Measurements from ENCODE around the gene LEFTY2.

Gene LEFTY2

GRCh38 chr1:225918280-225918679 is 22.7 kb downstream of the LEFTY2 start:
- TF ChIP-seq, protein P1, sequence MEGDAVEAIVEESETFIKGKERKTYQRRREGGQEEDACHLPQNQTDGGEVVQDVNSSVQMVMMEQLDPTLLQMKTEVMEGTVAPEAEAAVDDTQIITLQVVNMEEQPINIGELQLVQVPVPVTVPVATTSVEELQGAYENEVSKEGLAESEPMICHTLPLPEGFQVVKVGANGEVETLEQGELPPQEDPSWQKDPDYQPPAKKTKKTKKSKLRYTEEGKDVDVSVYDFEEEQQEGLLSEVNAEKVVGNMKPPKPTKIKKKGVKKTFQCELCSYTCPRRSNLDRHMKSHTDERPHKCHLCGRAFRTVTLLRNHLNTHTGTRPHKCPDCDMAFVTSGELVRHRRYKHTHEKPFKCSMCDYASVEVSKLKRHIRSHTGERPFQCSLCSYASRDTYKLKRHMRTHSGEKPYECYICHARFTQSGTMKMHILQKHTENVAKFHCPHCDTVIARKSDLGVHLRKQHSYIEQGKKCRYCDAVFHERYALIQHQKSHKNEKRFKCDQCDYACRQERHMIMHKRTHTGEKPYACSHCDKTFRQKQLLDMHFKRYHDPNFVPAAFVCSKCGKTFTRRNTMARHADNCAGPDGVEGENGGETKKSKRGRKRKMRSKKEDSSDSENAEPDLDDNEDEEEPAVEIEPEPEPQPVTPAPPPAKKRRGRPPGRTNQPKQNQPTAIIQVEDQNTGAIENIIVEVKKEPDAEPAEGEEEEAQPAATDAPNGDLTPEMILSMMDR (IDR thresholded peaks at IDR 0.05; ENCODE audit: low read depth, low read length): no peak
- Histone ChIP-seq H3K27ac (no peak overlapping the region), H3K4me3 (ENCODE audit: low read depth, low read length) (no peak overlapping the region), H3K9me3 (ENCODE audit: severe bottlenecking) (no peaks in the 10 kb centered on the region), H3K27me3 (ENCODE audit: insufficient read depth, low read depth, severe bottlenecking) (no peaks in the 10 kb centered on the region), H3K36me3 (peaks cover 3% of the 10 kb centered on the region; the same call in 1 of the 2 replicates)
- DNase-seq: no peak

DNA sequence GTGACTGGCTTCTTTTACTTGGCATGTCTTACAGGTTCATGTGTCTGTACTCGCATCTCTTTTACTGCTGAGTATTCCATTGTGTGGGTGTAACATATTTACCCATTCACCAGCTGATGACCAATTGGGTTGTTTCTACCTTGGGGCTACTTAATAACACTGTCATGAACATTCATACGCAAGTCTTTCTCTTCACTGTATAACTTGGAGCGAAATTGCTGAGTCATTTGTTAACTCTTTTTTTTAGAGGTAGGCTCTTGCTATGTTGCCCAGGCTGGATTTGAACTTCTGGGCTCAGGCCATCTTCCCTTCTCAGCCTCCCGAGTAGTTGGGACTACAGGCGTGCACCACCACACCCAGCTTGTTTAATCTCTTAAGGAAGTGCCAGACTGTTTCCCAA is 23.5 kb downstream of the LEFTY2 start:
- Histone ChIP-seq H3K27me3 (ENCODE audit: insufficient read depth, low read depth, severe bottlenecking) (no peaks in the 10 kb centered on the region), H3K27ac (no peak overlapping the region), H3K36me3 (peaks cover 3% of the 10 kb centered on the region; the same call in 1 of the 2 replicates), H3K4me3 (ENCODE audit: low read depth, low read length) (no peak overlapping the region), H3K9me3 (ENCODE audit: severe bottlenecking) (no peaks in the 10 kb centered on the region)
- TF ChIP-seq, protein P1 (IDR thresholded peaks at IDR 0.05; ENCODE audit: low read depth, low read length): no peak
- no peak for DNase-seq

DNA sequence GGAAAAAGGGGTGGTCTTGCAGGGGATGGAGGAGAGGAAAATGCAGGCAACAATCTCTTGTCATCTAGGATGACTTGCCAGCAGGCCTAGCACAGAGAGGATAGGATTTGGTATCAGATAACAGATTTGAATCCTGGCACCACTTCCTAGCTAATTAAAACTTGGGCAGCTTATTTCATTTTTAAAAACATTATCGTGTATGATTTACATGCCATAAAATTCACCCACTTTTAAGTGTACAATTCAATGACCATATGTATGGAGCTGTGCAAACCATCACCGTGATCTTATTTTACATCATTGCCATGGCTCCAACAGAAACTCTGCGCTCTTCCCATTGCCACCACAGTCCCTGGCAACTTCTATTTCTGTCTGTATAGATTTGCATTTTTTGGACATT is 23.9 kb downstream of the LEFTY2 start:
- no peaks in the 10 kb centered on the region for H3K9me3 ChIP-seq (ENCODE audit: severe bottlenecking)
- H3K27me3 ChIP-seq (ENCODE audit: insufficient read depth, low read depth, severe bottlenecking): no peaks in the 10 kb centered on the region
- no peak for DNase-seq
- H3K27ac ChIP-seq: no peak overlapping the region
- H3K36me3 ChIP-seq: peaks cover 3% of the 10 kb centered on the region; the same call in 1 of the 2 replicates
- H3K4me3 ChIP-seq (ENCODE audit: low read depth, low read length): no peak overlapping the region
- TF ChIP-seq, protein P1 (IDR thresholded peaks at IDR 0.05; ENCODE audit: low read depth, low read length): no peak

GRCh38 chr1:225915538-225915991 is 25.5 kb downstream of the LEFTY2 start:
- no peak overlapping the region for H3K27ac ChIP-seq

GRCh38 chr1:225914947-225915346 is 26.1 kb downstream of the LEFTY2 start:
- no peaks in the 10 kb centered on the region for H3K27me3 ChIP-seq (ENCODE audit: insufficient read depth, low read depth, severe bottlenecking)
- no peak overlapping the region for H3K4me3 ChIP-seq (ENCODE audit: low read depth, low read length)
- DNase-seq: no peak
- TF ChIP-seq, protein P1 (IDR thresholded peaks at IDR 0.05; ENCODE audit: low read depth, low read length): no peak
- H3K9me3 ChIP-seq (ENCODE audit: severe bottlenecking): no peaks in the 10 kb centered on the region
- no peaks in the 10 kb centered on the region for H3K36me3 ChIP-seq
- H3K27ac ChIP-seq: no peak overlapping the region

More at GRCh38 chr1:225915538-225915991, 25.5 kb downstream of the LEFTY2 start:
- no peaks in the 10 kb centered on the region for H3K9me3 ChIP-seq (ENCODE audit: severe bottlenecking)
- H3K4me3 ChIP-seq (ENCODE audit: low read depth, low read length): no peak overlapping the region
- no peaks in the 10 kb centered on the region for H3K27me3 ChIP-seq (ENCODE audit: insufficient read depth, low read depth, severe bottlenecking)
- H3K36me3 ChIP-seq: no peaks in the 10 kb centered on the region; the same call in 1 of the 2 replicates
- TF ChIP-seq, protein P1 (IDR thresholded peaks at IDR 0.05; ENCODE audit: low read depth, low read length): no peak
- DNase-seq: peak; percentile 15

- Histone ChIP-seq H3K27me3 (ENCODE audit: insufficient read depth, low read depth, severe bottlenecking) (no peaks in the 10 kb centered on the region), H3K27ac (no peak overlapping the region), H3K9me3 (ENCODE audit: severe bottlenecking) (no peaks in the 10 kb centered on the region), H3K4me3 (ENCODE audit: low read depth, low read length) (no peak overlapping the region), H3K36me3 (no peaks in the 10 kb centered on the region)
- no peak for DNase-seq
- TF ChIP-seq, protein P1 (IDR thresholded peaks at IDR 0.05; ENCODE audit: low read depth, low read length): no peak
Measured at GRCh38 chr1:225914391-225914790, 26.6 kb downstream of the LEFTY2 start.

All from WERI-Rb-1 (cell line).